MCF 10A (cell line): Measurements from ENCODE around the gene FAT1. TPM values are rescaled to one million over a fixed set of nuclear protein-coding genes. Genes with fewer than 3 reads are reported as not detected.

Experiments
- BruUV-seq: library from RNA; stranded (reverse); fragments of 400-500 nt; replicated peaks from 2 replicates; lab custom pipeline; 2021; lab: Mats Ljungman, UMichigan
- CTCF ChIA-PET: fragments of 300-600 bp; sonication (Branson Sonifier 250); formaldehyde crosslinking; extraction: SDS; loops from one replicate; lab custom pipeline; 2021; ENCODE audit warnings: antibody characterized with exemption, inconsistent platforms; lab: Yijun Ruan, JAX
- POLR2A ChIA-PET: fragments of 300-600, 350-650 bp; sonication (Branson Sonifier 250); formaldehyde crosslinking; extraction: SDS; loops from one replicate; lab custom pipeline; 2020; ENCODE audit warnings: antibody characterized with exemption, inconsistent platforms; lab: Yijun Ruan, JAX
- DNase-seq: peaks from one replicate; pipeline ENCODE4 v3.0.0-alpha.2; 2018; ENCODE audit not compliant: unreplicated experiment
- H3K27ac Mint-ChIP-seq: one replicate; pipeline ENCODE4 v1.8.0; 2022; ENCODE audit warnings: mild to moderate bottlenecking, low read depth, mixed read lengths; ENCODE audit not compliant: unreplicated experiment
- H3K27me3 Mint-ChIP-seq: one replicate; pipeline ENCODE4 v1.8.0; 2022; ENCODE audit warnings: mixed read lengths; ENCODE audit not compliant: insufficient read depth, unreplicated experiment
- H3K36me3 Mint-ChIP-seq: one replicate; pipeline ENCODE4 v1.8.0; 2022; ENCODE audit warnings: mild to moderate bottlenecking, moderate library complexity, mixed read lengths; ENCODE audit not compliant: insufficient read depth, unreplicated experiment
- H3K4me1 Mint-ChIP-seq: one replicate; pipeline ENCODE4 v1.8.0; 2022; ENCODE audit warnings: mixed read lengths; ENCODE audit not compliant: insufficient read depth, unreplicated experiment
- H3K4me3 Mint-ChIP-seq: one replicate; pipeline ENCODE4 v1.8.0; 2022; ENCODE audit warnings: mild to moderate bottlenecking, moderate library complexity, mixed read lengths; ENCODE audit not compliant: unreplicated experiment
- H3K9me3 Mint-ChIP-seq: one replicate; pipeline ENCODE4 v1.8.0; 2022; ENCODE audit warnings: mixed read lengths; ENCODE audit not compliant: unreplicated experiment
- CTCF ChIP-seq: fragments of 200-600 bp; IDR thresholded peaks from one replicate; pipeline ENCODE4 v1.8.0; 2022; ENCODE audit warnings: antibody characterized with exemption, mild to moderate bottlenecking; ENCODE audit not compliant: unreplicated experiment
- intact Hi-C: fragments of 100-400 bp; cut with micrococcal nuclease; formaldehyde crosslinking; loops from 2 replicates; pipeline ENCODE4 v1.14.1; 2022
- total RNA-seq: library from RNA; stranded (reverse); gene quantifications from 2 replicates; pipeline ENCODE4 v1.2.3, GENCODE V29; 2022

Gene FAT1
- total RNA-seq, 1 experiment from 2014 or later, result 165 TPM

GRCh38 chr4:186581421-186581820 is 142.2 kb downstream of the FAT1 start:
- CTCF ChIA-PET, result interaction anchor here (0.5 to 1.6 kb wide), 3 partner anchors 8 to 285 kb away, joined by 5 to 7 read pairs (median 7); no protein-coding TSS in a partner anchor
- Mint-ChIP-seq H3K36me3 (peaks cover 42% of the 10 kb centered on the region), H3K4me1 (no peaks in the 10 kb centered on the region), H3K27ac (peak overlapping the region; percentile 49), H3K27me3 (no peaks in the 10 kb centered on the region), H3K9me3 (no peaks in the 10 kb centered on the region), H3K4me3 (no peak overlapping the region)
- no peak for TF ChIP-seq CTCF
- intact Hi-C loops, result no loop called here
- POLR2A ChIA-PET, result interaction anchor here (0.6 to 1.7 kb wide), 2 partner anchors 10 to 32 kb away, joined by 3 to 4 read pairs; no protein-coding TSS in a partner anchor
- BruUV-seq, result no TSS peak
- no peak for DNase-seq

- no peak overlapping the region for H3K4me3 Mint-ChIP-seq
- ChIA-PET POLR2A (interaction anchor here (0.6 to 1.7 kb wide), 2 partner anchors 10 to 33 kb away, joined by 3 to 4 read pairs; no protein-coding TSS in a partner anchor), CTCF (interaction anchor here (0.6 to 1.6 kb wide), 3 partner anchors 9 to 1751 kb away, joined by 3 to 7 read pairs (median 7); no protein-coding TSS in a partner anchor)
- peaks cover 36% of the 10 kb centered on the region for H3K36me3 Mint-ChIP-seq
- no TSS peak for BruUV-seq
- H3K9me3 Mint-ChIP-seq, result no peaks in the 10 kb centered on the region
- no peak for TF ChIP-seq CTCF
- H3K4me1 Mint-ChIP-seq, result no peaks in the 10 kb centered on the region
- intact Hi-C loops, result no loop called here
- no peaks in the 10 kb centered on the region for H3K27me3 Mint-ChIP-seq
- no peak overlapping the region for H3K27ac Mint-ChIP-seq
- no peak for DNase-seq
Measured at GRCh38 chr4:186580669-186581068, 143.0 kb downstream of the FAT1 start.

GRCh38 chr4:186570193-186570996 is 153.3 kb downstream of the FAT1 start:
- intact Hi-C loops, result no loop called here
- Mint-ChIP-seq H3K4me1 (no peaks in the 10 kb centered on the region), H3K27me3 (no peaks in the 10 kb centered on the region), H3K36me3 (no peaks in the 10 kb centered on the region), H3K4me3 (no peak overlapping the region), H3K9me3 (no peaks in the 10 kb centered on the region), H3K27ac (no peak overlapping the region)
- POLR2A ChIA-PET, result no interaction called here
- CTCF ChIA-PET, result interaction anchor here (0.8 to 1.6 kb wide), 3 partner anchors 17 to 293 kb away, joined by 3 to 7 read pairs (median 3); no protein-coding TSS in a partner anchor
- TF ChIP-seq CTCF, result no peak
- DNase-seq, result no peak
- BruUV-seq, result no TSS peak

GRCh38 chr4:186569533-186570192 is 154.0 kb downstream of the FAT1 start:
- no peak for DNase-seq
- no TSS peak for BruUV-seq
- TF ChIP-seq CTCF, result no peak
- peaks cover 6% of the 10 kb centered on the region for H3K36me3 Mint-ChIP-seq
- CTCF ChIA-PET, result interaction anchor here (0.8 to 1.6 kb wide), 3 partner anchors 18 to 293 kb away, joined by 3 to 7 read pairs (median 3); no protein-coding TSS in a partner anchor
- intact Hi-C loops, result no loop called here
- H3K27me3 Mint-ChIP-seq, result no peaks in the 10 kb centered on the region
- H3K27ac Mint-ChIP-seq, result no peak overlapping the region
- no peak overlapping the region for H3K4me3 Mint-ChIP-seq
- H3K4me1 Mint-ChIP-seq, result no peaks in the 10 kb centered on the region
- H3K9me3 Mint-ChIP-seq, result no peaks in the 10 kb centered on the region
- POLR2A ChIA-PET, result no interaction called here
